ENCODE measurements around the gene THSD7B.

DNA sequence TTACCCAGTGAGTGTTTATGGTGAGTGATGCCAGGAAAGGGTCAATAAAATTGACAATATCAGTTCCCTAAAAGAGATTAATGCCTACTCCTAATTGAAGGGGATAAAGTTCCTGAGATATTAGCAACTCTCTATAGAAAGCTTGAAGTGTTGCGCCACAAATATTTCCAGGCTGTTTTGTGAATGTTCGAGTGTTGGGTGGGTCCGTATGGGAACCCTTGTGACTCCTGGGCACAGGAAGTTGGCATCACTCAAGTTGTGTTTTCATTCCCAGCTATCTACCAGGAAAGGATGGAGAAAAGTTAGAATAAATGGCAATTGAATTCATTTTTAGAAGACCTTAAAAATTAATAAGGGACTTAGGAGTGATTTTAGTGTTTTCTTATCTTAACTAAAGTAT lies 472.7 kb downstream of the THSD7B start:
- TF ChIP-seq, protein P1, sequence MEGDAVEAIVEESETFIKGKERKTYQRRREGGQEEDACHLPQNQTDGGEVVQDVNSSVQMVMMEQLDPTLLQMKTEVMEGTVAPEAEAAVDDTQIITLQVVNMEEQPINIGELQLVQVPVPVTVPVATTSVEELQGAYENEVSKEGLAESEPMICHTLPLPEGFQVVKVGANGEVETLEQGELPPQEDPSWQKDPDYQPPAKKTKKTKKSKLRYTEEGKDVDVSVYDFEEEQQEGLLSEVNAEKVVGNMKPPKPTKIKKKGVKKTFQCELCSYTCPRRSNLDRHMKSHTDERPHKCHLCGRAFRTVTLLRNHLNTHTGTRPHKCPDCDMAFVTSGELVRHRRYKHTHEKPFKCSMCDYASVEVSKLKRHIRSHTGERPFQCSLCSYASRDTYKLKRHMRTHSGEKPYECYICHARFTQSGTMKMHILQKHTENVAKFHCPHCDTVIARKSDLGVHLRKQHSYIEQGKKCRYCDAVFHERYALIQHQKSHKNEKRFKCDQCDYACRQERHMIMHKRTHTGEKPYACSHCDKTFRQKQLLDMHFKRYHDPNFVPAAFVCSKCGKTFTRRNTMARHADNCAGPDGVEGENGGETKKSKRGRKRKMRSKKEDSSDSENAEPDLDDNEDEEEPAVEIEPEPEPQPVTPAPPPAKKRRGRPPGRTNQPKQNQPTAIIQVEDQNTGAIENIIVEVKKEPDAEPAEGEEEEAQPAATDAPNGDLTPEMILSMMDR (IDR thresholded peaks at IDR 0.05), result no peak
- no peak for TF ChIP-seq ZFX (IDR thresholded peaks at IDR 0.05; ENCODE audit: borderline replicate concordance)
